GM18951 (cell line): Measurements from ENCODE around the gene ZNF611.
A peak's percentile ranks its signal among the peaks of the same experiment; 100 is the strongest.
"Not testable (repeated sequence)": the region's sequence is repeated elsewhere in the genome, so short reads cannot be mapped to it uniquely, and the experiment has no call there.

ENCODE experiments used
- POLR2A ChIP-seq: IDR thresholded peaks from 4 replicates; pipeline ENCODE4 v1.6.1; 2011; ENCODE audit warnings: mild to moderate bottlenecking; ENCODE audit not compliant: insufficient read length, insufficient read depth; ENCODE audit errors: extremely low read depth
- in situ Hi-C: fragments of 300-500 bp; cut with MboI; formaldehyde crosslinking; loops from one replicate; pipeline ENCODE4 v1.12.0; 2022; ENCODE audit warnings: low sequenced_read_pairs, mixed read lengths, inconsistent platforms; ENCODE audit not compliant: unreplicated experiment

The ZNF611 gene

DNA sequence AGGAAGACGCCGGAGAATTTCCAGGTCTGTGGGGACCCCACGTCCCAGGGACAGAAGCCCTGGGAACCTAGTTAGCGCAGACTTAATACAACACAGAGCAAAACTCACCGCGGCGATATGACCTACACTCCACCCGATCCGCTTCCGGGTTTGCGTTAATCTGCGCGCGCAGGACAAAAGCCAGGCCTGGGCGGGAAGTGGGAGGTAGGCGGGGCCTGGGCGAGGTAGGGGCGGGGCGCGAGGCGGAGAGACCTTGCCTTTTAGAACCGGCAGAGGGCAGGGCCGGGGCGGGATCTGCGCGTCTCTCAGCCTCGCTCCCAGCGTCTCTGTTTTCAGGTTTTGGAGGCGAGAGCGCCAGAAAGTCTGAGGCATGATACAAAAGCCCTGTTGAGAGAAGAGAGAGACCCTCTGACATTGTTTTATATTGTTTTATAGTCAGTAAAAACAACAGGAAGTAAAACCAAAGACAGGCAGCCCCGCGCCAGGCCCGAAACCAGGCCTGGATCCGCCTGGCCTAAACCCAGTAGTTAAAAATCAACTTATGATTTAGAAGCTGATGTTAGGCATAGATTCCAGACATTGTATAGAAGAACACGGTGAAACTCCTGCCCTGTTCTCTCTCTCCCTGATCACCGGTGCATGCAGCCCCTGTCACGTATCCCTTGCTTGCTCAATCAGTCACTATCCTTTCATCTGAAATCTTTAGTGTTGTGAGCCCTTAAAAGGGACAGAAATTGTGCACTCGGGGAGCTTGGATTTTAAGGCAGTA, at the start of gene ZNF611:
Gene ZNF611, minus strand, starts transcription at position 152 of the 769 bp plus-strand sequence. CDS start 19,150 bp downstream, outside the sequence.
- peak; percentile 89 for TF ChIP-seq POLR2A
- in situ Hi-C loops, result no loop called here

GRCh38 chr19:52782864-52783263, 48.0 kb upstream of the ZNF611 start:
- in situ Hi-C loops, result not testable (repeated sequence)

DNA sequence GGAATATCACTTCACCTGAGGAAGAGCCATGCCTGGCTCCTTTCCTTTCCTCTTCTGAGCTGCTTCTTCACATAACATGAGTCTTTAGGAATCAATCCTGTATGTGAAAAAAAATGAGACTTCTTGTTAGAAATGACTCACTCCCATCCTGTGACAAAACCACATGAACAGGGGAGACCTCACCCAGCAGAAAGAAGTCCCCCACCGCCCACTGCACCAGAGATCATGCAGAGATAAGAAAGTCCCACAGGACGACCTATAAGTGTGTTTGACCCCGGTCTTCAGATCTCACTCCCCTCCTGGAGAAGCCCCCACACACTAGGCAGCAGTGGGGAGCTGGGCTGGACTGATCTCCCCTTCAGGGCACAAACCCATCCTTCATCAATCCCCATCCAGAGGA, 44.0 kb upstream of the ZNF611 start:
- in situ Hi-C loops, result no loop called here
- no peak for TF ChIP-seq POLR2A

GRCh38 chr19:52756447-52756846, 21.6 kb upstream of the ZNF611 start:
- in situ Hi-C loops, result not testable (repeated sequence)

DNA sequence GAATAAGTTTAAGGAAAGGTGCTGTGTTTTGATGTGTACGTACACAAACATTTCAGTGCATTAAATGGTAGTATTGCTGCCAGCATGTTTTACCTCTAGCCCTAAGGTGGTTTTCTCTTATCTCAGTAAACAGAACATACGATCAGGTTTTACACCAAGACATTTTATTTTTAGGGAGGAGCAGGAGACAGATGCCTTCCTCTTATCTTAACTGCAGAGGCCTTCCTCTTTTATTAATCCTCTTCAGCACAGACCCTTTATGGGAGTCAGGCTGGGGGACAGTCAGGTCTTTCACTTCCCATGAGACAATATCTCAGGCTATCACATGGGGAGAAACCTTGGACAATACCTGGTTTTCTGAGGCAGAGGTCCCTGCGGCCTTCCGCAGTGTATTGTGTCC, 14.9 kb upstream of the ZNF611 start:
- no peak for TF ChIP-seq POLR2A
- in situ Hi-C loops, result no loop called here

DNA sequence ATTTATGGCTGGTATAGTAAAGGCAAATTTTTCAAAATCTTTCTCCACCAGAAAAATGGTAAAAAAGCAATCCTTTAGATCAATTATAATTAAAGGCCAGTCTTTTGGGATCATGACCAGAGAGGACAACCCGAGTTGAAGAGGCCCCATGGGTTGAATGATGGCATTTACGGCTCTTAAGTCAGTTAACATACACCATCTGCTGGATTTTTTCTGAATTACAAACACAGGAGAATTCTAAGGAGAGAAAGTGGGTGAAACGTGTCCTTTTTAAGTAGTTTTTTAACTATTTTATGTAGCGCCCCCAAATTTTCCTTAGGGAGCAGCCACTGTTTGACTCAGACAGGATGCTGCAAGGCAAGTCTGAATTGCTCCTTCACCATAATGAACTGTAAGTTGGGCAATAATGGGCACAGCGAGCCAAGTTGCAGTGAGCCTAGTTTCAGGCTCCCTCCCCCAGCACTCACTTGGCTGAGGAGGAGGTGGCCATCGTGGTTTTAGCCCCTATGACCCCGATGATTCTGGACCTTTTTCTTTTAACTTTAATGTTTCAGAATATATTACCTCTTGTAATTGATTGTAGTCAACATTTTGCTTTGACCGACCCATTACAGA, 13.6 kb upstream of the ZNF611 start:
- TF ChIP-seq POLR2A, result no peak
- in situ Hi-C loops, result no loop called here

GRCh38 chr19:52745919-52746318, 11.1 kb upstream of the ZNF611 start:
- in situ Hi-C loops, result not testable (repeated sequence)

DNA sequence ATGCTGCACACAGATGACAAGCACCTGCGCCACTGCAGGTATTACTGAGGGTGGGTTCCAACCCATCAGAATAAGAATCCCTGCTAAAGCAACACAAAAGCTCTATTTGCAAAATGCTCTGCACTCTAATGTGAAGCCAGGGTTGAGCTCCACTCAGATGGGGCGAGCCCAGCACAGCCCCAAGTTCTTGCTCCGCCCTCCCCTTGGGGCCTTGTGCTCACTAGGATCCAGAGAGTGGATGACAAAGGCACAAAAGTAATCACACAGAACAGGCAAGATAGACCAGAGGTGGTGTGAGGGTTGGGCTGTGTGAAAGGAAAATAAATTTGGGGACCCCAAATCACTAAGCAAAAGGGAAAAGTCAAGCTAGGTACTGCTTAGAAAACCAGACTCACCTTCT, 8.2 kb upstream of the ZNF611 start:
- in situ Hi-C loops, result no loop called here
- no peak for TF ChIP-seq POLR2A

DNA sequence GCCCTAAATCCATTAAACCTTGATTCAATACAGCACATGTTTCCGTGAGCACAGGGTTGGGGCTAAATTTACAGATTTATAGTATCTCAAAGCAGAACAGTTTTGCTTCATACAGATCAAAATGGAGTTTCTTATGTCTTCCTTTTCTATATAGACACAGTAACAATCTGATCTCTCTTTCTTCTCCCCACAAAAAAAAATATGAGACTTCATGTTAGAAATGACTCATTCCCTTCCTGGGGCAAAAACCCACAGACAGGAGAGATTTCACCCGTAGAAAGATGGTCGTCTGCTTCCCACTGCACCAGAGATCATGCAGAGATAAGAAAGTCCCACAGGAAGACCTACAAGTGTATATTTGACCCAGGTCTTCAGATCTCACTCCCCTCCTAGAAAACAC, 7.7 kb upstream of the ZNF611 start:
- in situ Hi-C loops, result no loop called here
- no peak for TF ChIP-seq POLR2A

DNA sequence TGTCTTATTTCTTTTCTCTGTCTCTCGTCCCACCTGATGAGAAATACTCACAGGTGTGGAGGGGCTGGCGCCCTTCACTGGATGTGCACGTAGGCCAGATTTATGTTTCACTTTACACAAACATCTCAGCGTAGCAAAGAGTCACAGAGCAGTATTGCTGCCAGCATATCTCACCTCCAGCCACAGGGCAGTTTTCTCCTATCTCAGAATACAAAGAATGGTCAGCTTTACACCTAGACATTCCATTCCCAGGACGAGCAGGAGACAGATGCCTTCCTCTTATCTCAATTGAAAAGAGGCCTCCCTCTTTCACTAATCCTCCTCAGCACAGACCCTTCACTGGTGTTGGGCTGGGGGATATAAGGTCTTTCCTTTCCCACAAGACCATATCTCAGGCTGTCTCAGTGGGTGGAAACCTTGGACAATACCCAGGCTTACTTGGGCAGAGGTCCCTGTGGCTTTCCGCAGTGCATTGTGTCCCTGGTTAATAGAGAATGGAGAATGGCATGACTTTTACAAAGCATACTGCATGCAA, 7.2 kb upstream of the ZNF611 start:
- no peak for TF ChIP-seq POLR2A
- in situ Hi-C loops, result no loop called here

- in situ Hi-C loops, result not testable (repeated sequence)
Observed at GRCh38 chr19:52741371-52741770, 6.5 kb upstream of the ZNF611 start.

GRCh38 chr19:52739576-52739975, 4.7 kb upstream of the ZNF611 start:
- in situ Hi-C loops, result no loop called here

DNA sequence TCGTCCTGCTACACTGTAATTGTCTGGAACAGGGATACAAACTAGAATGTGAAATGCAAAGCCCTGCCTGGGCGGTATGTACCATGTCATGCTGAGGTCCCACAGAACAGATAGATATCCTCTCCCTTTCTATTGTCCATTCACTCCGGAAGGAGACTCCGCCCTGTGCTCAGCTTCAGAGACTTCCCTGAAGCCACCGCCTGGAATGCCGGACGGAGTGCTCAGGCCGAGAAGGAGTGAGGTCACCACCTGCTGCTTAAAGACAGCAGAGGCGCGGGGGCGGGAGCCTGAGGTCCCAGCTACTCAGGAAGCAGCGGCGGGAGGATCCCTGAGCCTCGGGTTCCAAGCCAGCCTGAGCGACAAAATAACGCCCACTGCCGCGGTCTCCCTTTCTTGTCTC, 890 bp upstream of the ZNF611 start:
- in situ Hi-C loops, result no loop called here

More at GRCh38 chr19:52739576-52739975, 4.7 kb upstream of the ZNF611 start:
- TF ChIP-seq POLR2A, result no peak

GRCh38 chr19:52734331-52734892, 432 bp downstream of the ZNF611 start:
- in situ Hi-C loops, result no loop called here
- no peak for TF ChIP-seq POLR2A

More for the DNA sequence above, 890 bp upstream of the ZNF611 start:
- TF ChIP-seq POLR2A, result no peak

GRCh38 chr19:52726051-52726450, 8.8 kb downstream of the ZNF611 start:
- in situ Hi-C loops, result not testable (repeated sequence)
